ENCODE data around the gene KPNA4. TPM values are rescaled to one million over a fixed set of nuclear protein-coding genes. Genes with fewer than 3 reads are reported as not detected.
"Not testable (repeated sequence)": the region's sequence is repeated elsewhere in the genome, so short reads cannot be mapped to it uniquely, and the experiment has no call there.

The KPNA4 gene
- polyA plus RNA-seq, 1 donor from 2014 or later = 9.5 TPM

- Mint-ChIP-seq H3K27ac (no peak overlapping the region), H3K4me1 (peaks cover 0 to 1% (median 0%) of the 10 kb centered on the region in 3 donors), H3K4me3 (peak overlapping the region in 1 of 4 donors; percentile 13), H3K27me3 (peaks cover 19% of the 10 kb centered on the region), H3K36me3 (no peaks in the 10 kb centered on the region), H3K9me3 (peaks cover 6 to 36% (median 11%) of the 10 kb centered on the region in 3 donors)
Measured at GRCh38 chr3:160580938-160581337, 15.6 kb upstream of the KPNA4 start.

- no peak overlapping the region for H3K4me3 Mint-ChIP-seq
- peaks cover 14% of the 10 kb centered on the region for H3K27me3 Mint-ChIP-seq
- H3K4me1 Mint-ChIP-seq = peaks cover 0 to 1% (median 0%) of the 10 kb centered on the region in 3 donors
- peaks cover 5 to 18% (median 6%) of the 10 kb centered on the region in 3 donors for H3K9me3 Mint-ChIP-seq
- H3K27ac Mint-ChIP-seq = no peak overlapping the region
- no peaks in the 10 kb centered on the region for H3K36me3 Mint-ChIP-seq
Measured at GRCh38 chr3:160577556-160578195, 12.3 kb upstream of the KPNA4 start.

- H3K36me3 Mint-ChIP-seq = no peaks in the 10 kb centered on the region
- H3K9me3 Mint-ChIP-seq = peaks cover 4 to 14% (median 6%) of the 10 kb centered on the region in 3 donors
Measured at GRCh38 chr3:160577093-160577492, 11.7 kb upstream of the KPNA4 start.

GRCh38 chr3:160576621-160577020, 11.2 kb upstream of the KPNA4 start:
- no peak overlapping the region for H3K27ac Mint-ChIP-seq
- H3K9me3 Mint-ChIP-seq = peaks cover 2 to 10% (median 4%) of the 10 kb centered on the region in 3 donors
- peaks cover 14% of the 10 kb centered on the region for H3K27me3 Mint-ChIP-seq
- no peaks in the 10 kb centered on the region for H3K4me1 Mint-ChIP-seq
- H3K4me3 Mint-ChIP-seq = no peak overlapping the region
- H3K36me3 Mint-ChIP-seq = no peaks in the 10 kb centered on the region

More at GRCh38 chr3:160577093-160577492, 11.7 kb upstream of the KPNA4 start:
- Mint-ChIP-seq H3K4me1 (peaks cover 0 to 1% (median 0%) of the 10 kb centered on the region in 3 donors), H3K27me3 (peaks cover 14% of the 10 kb centered on the region), H3K27ac (no peak overlapping the region), H3K4me3 (no peak overlapping the region)

- H3K27ac Mint-ChIP-seq = no peak overlapping the region
- H3K27me3 Mint-ChIP-seq = peaks cover 13% of the 10 kb centered on the region
- H3K4me1 Mint-ChIP-seq = no peaks in the 10 kb centered on the region
- peaks cover 2% of the 10 kb centered on the region in 3 donors for H3K9me3 Mint-ChIP-seq
- H3K4me3 Mint-ChIP-seq = no peak overlapping the region
- no peaks in the 10 kb centered on the region for H3K36me3 Mint-ChIP-seq
Measured at GRCh38 chr3:160575589-160575988, 10.2 kb upstream of the KPNA4 start.

- H3K27me3 Mint-ChIP-seq = peaks cover 10% of the 10 kb centered on the region
- no peak overlapping the region for H3K27ac Mint-ChIP-seq
- H3K4me3 Mint-ChIP-seq = no peak overlapping the region
- no peaks in the 10 kb centered on the region for H3K9me3 Mint-ChIP-seq
- H3K4me1 Mint-ChIP-seq = no peaks in the 10 kb centered on the region
- H3K36me3 Mint-ChIP-seq = no peaks in the 10 kb centered on the region
Measured at GRCh38 chr3:160574636-160575035, 9.3 kb upstream of the KPNA4 start.

GRCh38 chr3:160573955-160574525, 8.7 kb upstream of the KPNA4 start:
- H3K9me3 Mint-ChIP-seq, H3K36me3 Mint-ChIP-seq, H3K4me3 Mint-ChIP-seq, H3K4me1 Mint-ChIP-seq, H3K27ac Mint-ChIP-seq, H3K27me3 Mint-ChIP-seq: not testable (repeated sequence)

- Mint-ChIP-seq H3K4me1 (peaks cover 16 to 20% (median 16%) of the 10 kb centered on the region in 3 donors), H3K27me3 (no peaks in the 10 kb centered on the region), H3K36me3 (peaks cover 2% of the 10 kb centered on the region), H3K4me3 (no peak overlapping the region), H3K27ac (no peak overlapping the region), H3K9me3 (peaks cover 0 to 3% (median 0%) of the 10 kb centered on the region in 3 donors)
Measured at GRCh38 chr3:160569894-160570652, 4.7 kb upstream of the KPNA4 start.

GRCh38 chr3:160568989-160569388, 3.6 kb upstream of the KPNA4 start:
- Mint-ChIP-seq H3K4me3 (peak overlapping the region in 1 of 4 donors; percentile 26), H3K4me1 (peaks cover 18 to 25% (median 19%) of the 10 kb centered on the region in 3 donors), H3K27ac (no peak overlapping the region), H3K27me3 (no peaks in the 10 kb centered on the region), H3K36me3 (peaks cover 2% of the 10 kb centered on the region), H3K9me3 (peaks cover 0 to 3% (median 0%) of the 10 kb centered on the region in 3 donors)

GRCh38 chr3:160567774-160568173, 2.4 kb upstream of the KPNA4 start:
- Mint-ChIP-seq H3K4me3 (peak overlapping the region in 2 of 4 donors; percentile 71 to 90), H3K27ac (no peak overlapping the region), H3K36me3 (peaks cover 4% of the 10 kb centered on the region), H3K9me3 (peaks cover 0 to 3% (median 0%) of the 10 kb centered on the region in 3 donors), H3K4me1 (peaks cover 29 to 35% (median 31%) of the 10 kb centered on the region in 3 donors), H3K27me3 (no peaks in the 10 kb centered on the region)

- Mint-ChIP-seq H3K9me3 (peaks cover 0 to 3% (median 0%) of the 10 kb centered on the region in 3 donors), H3K36me3 (peaks cover 5% of the 10 kb centered on the region), H3K4me3 (peak overlapping the region; percentile 90 to 99 (median 96)), H3K27ac (peak overlapping the region in 2 of 3 donors; percentile 87 to 99), H3K4me1 (peaks cover 40 to 48% (median 42%) of the 10 kb centered on the region in 3 donors), H3K27me3 (no peaks in the 10 kb centered on the region)
Measured at GRCh38 chr3:160566499-160566898, 1.1 kb upstream of the KPNA4 start.

- H3K36me3 Mint-ChIP-seq = peaks cover 5% of the 10 kb centered on the region
- H3K4me3 Mint-ChIP-seq = peak overlapping the region; percentile 90 to 99 (median 96)
- peak overlapping the region; percentile 87 to 99 (median 98) for H3K27ac Mint-ChIP-seq
- peaks cover 47 to 61% (median 53%) of the 10 kb centered on the region in 3 donors for H3K4me1 Mint-ChIP-seq
- no peaks in the 10 kb centered on the region for H3K27me3 Mint-ChIP-seq
- peaks cover 0 to 3% (median 0%) of the 10 kb centered on the region in 3 donors for H3K9me3 Mint-ChIP-seq
Measured at GRCh38 chr3:160564949-160565441, 376 bp downstream of the KPNA4 start.

- peaks cover 5% of the 10 kb centered on the region for H3K36me3 Mint-ChIP-seq
- H3K27ac Mint-ChIP-seq = peak overlapping the region; percentile 80 to 99 (median 87)
- peaks cover 0 to 3% (median 0%) of the 10 kb centered on the region in 3 donors for H3K9me3 Mint-ChIP-seq
- H3K4me3 Mint-ChIP-seq = peak overlapping the region; percentile 90 to 96 (median 94)
- H3K27me3 Mint-ChIP-seq = no peaks in the 10 kb centered on the region
- peaks cover 52 to 67% (median 59%) of the 10 kb centered on the region in 3 donors for H3K4me1 Mint-ChIP-seq
Measured at GRCh38 chr3:160564258-160564911, 986 bp downstream of the KPNA4 start.

GRCh38 chr3:160562952-160563351, 2.4 kb downstream of the KPNA4 start:
- Mint-ChIP-seq H3K27me3 (no peaks in the 10 kb centered on the region), H3K36me3 (peaks cover 3% of the 10 kb centered on the region), H3K9me3 (no peaks in the 10 kb centered on the region), H3K4me3 (peak overlapping the region; percentile 90 to 96 (median 94)), H3K4me1 (peaks cover 58 to 73% (median 66%) of the 10 kb centered on the region in 3 donors), H3K27ac (peak overlapping the region; percentile 25 to 87 (median 59))

Measured in IgD-negative memory B cell (primary cell).